ENCODE data around the gene VPS51. TPM values are rescaled to one million over a fixed set of nuclear protein-coding genes. Genes with fewer than 3 reads are reported as not detected.
A peak's percentile ranks its signal among the peaks of the same experiment; 100 is the strongest.
"Not testable (repeated sequence)": the region's sequence is repeated elsewhere in the genome, so short reads cannot be mapped to it uniquely, and the experiment has no call there.

Gene VPS51
- total and polyA plus RNA-seq, 4 donors = 33.2 to 158 (median 83.9) TPM

DNA sequence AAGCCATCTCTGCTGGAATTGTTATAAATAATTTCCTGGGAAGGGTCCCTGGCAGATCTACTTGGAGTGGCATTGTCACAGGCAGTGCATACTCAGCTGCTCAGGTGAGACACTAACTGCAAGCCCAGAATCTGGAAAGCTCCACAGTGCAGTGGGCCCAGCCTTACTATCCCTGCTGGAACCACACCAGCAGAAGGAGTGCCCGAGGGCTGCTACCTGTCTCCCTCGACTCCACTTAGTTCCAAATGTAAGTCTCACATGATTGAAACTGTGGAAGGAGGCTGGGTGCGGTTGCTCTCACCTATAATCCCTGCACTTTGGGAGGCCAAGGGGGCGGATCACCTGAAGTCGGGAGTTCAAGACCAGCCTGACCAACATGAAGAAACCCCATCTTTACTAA is 52.6 kb downstream of the VPS51 start:
- Histone ChIP-seq H3K9me3 (ENCODE audit: control insufficient read depth in 4 of 4, low read length in 3 of 4) (no peaks in the 10 kb centered on the region), H3K27me3 (ENCODE audit: control insufficient read depth in 4 of 4, insufficient read depth in 4 of 4, low read length in 3 of 4) (no peaks in the 10 kb centered on the region), H3K9ac (ENCODE audit: low read depth in 1 of 2, low read length in 2 of 2) (no peak overlapping the region), H3K27ac (ENCODE audit: low read depth in 1 of 2, low read length in 2 of 2) (no peak overlapping the region), H3K36me3 (ENCODE audit: control insufficient read depth in 4 of 4, insufficient read depth in 3 of 4, low read depth in 1 of 4, low read length in 3 of 4) (no peaks in the 10 kb centered on the region), H3K4me3 (ENCODE audit: low read depth in 1 of 3, low read length in 3 of 3) (no peak overlapping the region), H3K4me1 (ENCODE audit: control insufficient read depth in 4 of 4, insufficient read depth in 4 of 4, low read length in 3 of 4) (peaks cover 9 to 46% (median 40%) of the 10 kb centered on the region in 4 donors)
- DNase-seq (ENCODE audit: low spot score) = no peak
- WGBS = 92% methylated on average over 5 of the region's 5 CpGs
- TF ChIP-seq, protein P1, sequence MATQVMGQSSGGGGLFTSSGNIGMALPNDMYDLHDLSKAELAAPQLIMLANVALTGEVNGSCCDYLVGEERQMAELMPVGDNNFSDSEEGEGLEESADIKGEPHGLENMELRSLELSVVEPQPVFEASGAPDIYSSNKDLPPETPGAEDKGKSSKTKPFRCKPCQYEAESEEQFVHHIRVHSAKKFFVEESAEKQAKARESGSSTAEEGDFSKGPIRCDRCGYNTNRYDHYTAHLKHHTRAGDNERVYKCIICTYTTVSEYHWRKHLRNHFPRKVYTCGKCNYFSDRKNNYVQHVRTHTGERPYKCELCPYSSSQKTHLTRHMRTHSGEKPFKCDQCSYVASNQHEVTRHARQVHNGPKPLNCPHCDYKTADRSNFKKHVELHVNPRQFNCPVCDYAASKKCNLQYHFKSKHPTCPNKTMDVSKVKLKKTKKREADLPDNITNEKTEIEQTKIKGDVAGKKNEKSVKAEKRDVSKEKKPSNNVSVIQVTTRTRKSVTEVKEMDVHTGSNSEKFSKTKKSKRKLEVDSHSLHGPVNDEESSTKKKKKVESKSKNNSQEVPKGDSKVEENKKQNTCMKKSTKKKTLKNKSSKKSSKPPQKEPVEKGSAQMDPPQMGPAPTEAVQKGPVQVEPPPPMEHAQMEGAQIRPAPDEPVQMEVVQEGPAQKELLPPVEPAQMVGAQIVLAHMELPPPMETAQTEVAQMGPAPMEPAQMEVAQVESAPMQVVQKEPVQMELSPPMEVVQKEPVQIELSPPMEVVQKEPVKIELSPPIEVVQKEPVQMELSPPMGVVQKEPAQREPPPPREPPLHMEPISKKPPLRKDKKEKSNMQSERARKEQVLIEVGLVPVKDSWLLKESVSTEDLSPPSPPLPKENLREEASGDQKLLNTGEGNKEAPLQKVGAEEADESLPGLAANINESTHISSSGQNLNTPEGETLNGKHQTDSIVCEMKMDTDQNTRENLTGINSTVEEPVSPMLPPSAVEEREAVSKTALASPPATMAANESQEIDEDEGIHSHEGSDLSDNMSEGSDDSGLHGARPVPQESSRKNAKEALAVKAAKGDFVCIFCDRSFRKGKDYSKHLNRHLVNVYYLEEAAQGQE (IDR thresholded peaks at IDR 0.05) = no peak
- no peak for TF ChIP-seq SP1 (IDR thresholded peaks at IDR 0.05)
- no peak for TF ChIP-seq RXRA (IDR thresholded peaks at IDR 0.05)

DNA sequence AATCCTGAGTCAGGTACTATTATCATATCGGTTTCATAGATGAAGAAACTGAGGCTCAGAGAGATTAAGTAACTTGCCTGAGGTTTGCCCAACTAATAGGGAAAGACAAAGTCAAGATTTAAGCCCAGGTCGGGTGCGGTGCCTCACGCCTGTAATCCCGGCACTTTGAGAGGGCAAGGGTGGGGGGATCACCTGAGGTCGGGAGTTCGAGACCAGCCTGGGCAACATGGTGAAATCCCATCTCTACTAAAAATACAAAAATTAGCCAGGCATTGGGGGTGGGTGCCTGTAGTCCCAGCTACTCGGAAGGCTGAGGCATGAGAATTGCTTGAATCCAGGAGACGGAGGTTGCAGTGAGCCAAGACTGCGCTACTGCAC is 54.1 kb downstream of the VPS51 start:
- not testable (repeated sequence) for H3K4me3 ChIP-seq (ENCODE audit: low read depth in 1 of 3, low read length in 3 of 3); DNase-seq (ENCODE audit: low spot score); H3K36me3 ChIP-seq (ENCODE audit: control insufficient read depth in 4 of 4, insufficient read depth in 3 of 4, low read depth in 1 of 4, low read length in 3 of 4); H3K27me3 ChIP-seq (ENCODE audit: control insufficient read depth in 4 of 4, insufficient read depth in 4 of 4, low read length in 3 of 4); H3K9me3 ChIP-seq (ENCODE audit: control insufficient read depth in 4 of 4, low read length in 3 of 4); H3K9ac ChIP-seq (ENCODE audit: low read depth in 1 of 2, low read length in 2 of 2)
- H3K4me1 ChIP-seq (ENCODE audit: control insufficient read depth in 4 of 4, insufficient read depth in 4 of 4, low read length in 3 of 4) = peaks cover 9 to 39% (median 36%) of the 10 kb centered on the region in 4 donors
- peak overlapping the region in 1 of 2 donors; percentile 69 for H3K27ac ChIP-seq (ENCODE audit: low read depth in 1 of 2, low read length in 2 of 2)
- WGBS = 83% methylated on average over 10 of the region's 10 CpGs

DNA sequence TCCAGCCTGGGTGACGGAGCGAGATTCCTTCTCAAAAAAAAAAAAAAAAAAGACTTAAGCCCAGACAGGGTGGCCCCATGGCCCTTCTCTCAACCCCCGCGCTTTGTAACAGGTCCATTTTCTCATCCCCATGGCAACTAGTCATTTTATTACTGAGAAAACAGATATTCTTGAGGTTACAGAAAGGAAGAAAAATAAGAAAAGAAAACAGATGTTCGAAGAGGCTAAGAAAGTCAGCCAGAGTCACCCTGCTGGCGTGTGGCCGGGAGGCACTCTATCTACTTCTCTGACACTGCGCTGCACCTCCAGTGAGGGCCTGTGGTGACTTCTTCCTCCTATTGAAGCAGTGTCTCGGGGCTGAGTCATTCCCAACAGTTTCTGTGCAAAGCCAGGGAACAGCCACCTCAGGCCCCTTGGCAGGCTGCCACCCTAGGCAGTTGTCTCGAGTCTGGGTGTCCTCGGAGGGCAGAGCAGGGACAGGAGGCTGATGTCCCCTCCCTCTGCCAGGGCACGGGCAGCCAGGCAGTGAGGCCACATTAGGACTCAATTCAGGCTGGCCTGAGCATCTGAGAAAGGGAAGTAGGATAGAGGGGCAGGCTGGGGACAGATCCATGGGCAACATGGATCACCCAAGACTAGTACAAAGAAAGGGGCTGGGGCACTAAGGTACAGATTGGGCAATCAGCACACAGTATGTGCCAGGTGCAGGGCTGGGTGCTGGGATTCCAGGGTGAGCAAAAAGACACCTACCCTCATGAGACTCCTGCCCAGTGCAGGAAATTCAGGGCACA is 54.7 kb downstream of the VPS51 start:
- H3K4me1 ChIP-seq (ENCODE audit: control insufficient read depth in 4 of 4, insufficient read depth in 4 of 4, low read length in 3 of 4) = peaks cover 9 to 33% (median 30%) of the 10 kb centered on the region in 4 donors
- H3K27ac ChIP-seq (ENCODE audit: low read depth in 1 of 2, low read length in 2 of 2) = peak overlapping the region; percentile 69 to 81
- H3K36me3 ChIP-seq (ENCODE audit: control insufficient read depth in 4 of 4, insufficient read depth in 3 of 4, low read depth in 1 of 4, low read length in 3 of 4) = no peaks in the 10 kb centered on the region
- no peak for TF ChIP-seq GABPA (IDR thresholded peaks at IDR 0.05 in 1 of 2, conservative IDR thresholded peaks at IDR 0.05 in 1 of 2)
- peak; percentile 51 for TF ChIP-seq SP1 (IDR thresholded peaks at IDR 0.05)
- TF ChIP-seq HNF4G (IDR thresholded peaks at IDR 0.05) = no peak
- TF ChIP-seq RXRA (IDR thresholded peaks at IDR 0.05) = peak; percentile 64 to 70
- TF ChIP-seq RAD21 (IDR thresholded peaks at IDR 0.05) = peak in 1 of 2 donors; percentile 41
- TF ChIP-seq, protein P2, sequence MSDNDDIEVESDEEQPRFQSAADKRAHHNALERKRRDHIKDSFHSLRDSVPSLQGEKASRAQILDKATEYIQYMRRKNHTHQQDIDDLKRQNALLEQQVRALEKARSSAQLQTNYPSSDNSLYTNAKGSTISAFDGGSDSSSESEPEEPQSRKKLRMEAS (IDR thresholded peaks at IDR 0.05) = peak; percentile 35
- TF ChIP-seq FOXA1 (IDR thresholded peaks at IDR 0.05) = no peak
- peak; percentile 40 to 77 for TF ChIP-seq JUND (IDR thresholded peaks at IDR 0.05)
- TF ChIP-seq, protein P3, sequence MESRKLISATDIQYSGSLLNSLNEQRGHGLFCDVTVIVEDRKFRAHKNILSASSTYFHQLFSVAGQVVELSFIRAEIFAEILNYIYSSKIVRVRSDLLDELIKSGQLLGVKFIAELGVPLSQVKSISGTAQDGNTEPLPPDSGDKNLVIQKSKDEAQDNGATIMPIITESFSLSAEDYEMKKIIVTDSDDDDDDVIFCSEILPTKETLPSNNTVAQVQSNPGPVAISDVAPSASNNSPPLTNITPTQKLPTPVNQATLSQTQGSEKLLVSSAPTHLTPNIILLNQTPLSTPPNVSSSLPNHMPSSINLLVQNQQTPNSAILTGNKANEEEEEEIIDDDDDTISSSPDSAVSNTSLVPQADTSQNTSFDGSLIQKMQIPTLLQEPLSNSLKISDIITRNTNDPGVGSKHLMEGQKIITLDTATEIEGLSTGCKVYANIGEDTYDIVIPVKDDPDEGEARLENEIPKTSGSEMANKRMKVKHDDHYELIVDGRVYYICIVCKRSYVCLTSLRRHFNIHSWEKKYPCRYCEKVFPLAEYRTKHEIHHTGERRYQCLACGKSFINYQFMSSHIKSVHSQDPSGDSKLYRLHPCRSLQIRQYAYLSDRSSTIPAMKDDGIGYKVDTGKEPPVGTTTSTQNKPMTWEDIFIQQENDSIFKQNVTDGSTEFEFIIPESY (IDR thresholded peaks at IDR 0.05) = peak; percentile 25
- TF ChIP-seq HNF4A (conservative IDR thresholded peaks at IDR 0.05) = peak; percentile 58 to 67
- peak; percentile 39 for TF ChIP-seq YY1 (IDR thresholded peaks at IDR 0.05)
- 36% methylated on average over 12 of the region's 12 CpGs for WGBS
- H3K9me3 ChIP-seq (ENCODE audit: control insufficient read depth in 4 of 4, low read length in 3 of 4) = no peaks in the 10 kb centered on the region
- H3K9ac ChIP-seq (ENCODE audit: low read depth in 1 of 2, low read length in 2 of 2) = no peak overlapping the region
- no peak for DNase-seq (ENCODE audit: low spot score)
- no peak overlapping the region for H3K4me3 ChIP-seq (ENCODE audit: low read depth in 1 of 3, low read length in 3 of 3)
- H3K27me3 ChIP-seq (ENCODE audit: control insufficient read depth in 4 of 4, insufficient read depth in 4 of 4, low read length in 3 of 4) = no peaks in the 10 kb centered on the region

Data from liver (tissue), 9 donors.